BE2C (cell line): Measurements from ENCODE around the gene STK32A.
A peak's percentile ranks its signal among the peaks of the same experiment; 100 is the strongest.

Experiments used
- DNase-seq: peaks from one replicate; pipeline ENCODE4 v3.0.0-alpha.2; 2020
- H3K27me3 ChIP-seq: fragments of 250-450 bp; sonication (Bioruptor Pico); 2 replicates; pipeline ENCODE4 v1.5.1; 2020; ENCODE audit warnings: mild to moderate bottlenecking
- H3K36me3 ChIP-seq: fragments of 250-450 bp; sonication (Bioruptor Pico); 2 replicates; pipeline ENCODE4 v1.5.1; 2020; ENCODE audit warnings: mild to moderate bottlenecking
- H3K4me1 ChIP-seq: fragments of 250-450 bp; sonication (Bioruptor Pico); 2 replicates; pipeline ENCODE4 v1.5.1; 2020
- H3K4me3 ChIP-seq: 2 replicates; pipeline ENCODE4 v1.5.1; 2011; ENCODE audit warnings: low read depth, low read length
- H3K9me3 ChIP-seq: fragments of 250-450 bp; sonication (Bioruptor Pico); 2 replicates; pipeline ENCODE4 v1.5.1; 2020
- CTCF ChIP-seq: IDR thresholded peaks from 2 replicates; pipeline ENCODE4 v1.5.1; 2012; ENCODE audit warnings: mild to moderate bottlenecking, low read depth, low read length

STK32A gene

GRCh38 chr5:147408980-147409379 is 174.2 kb downstream of the STK32A start:
- Histone ChIP-seq H3K9me3 (no peaks in the 10 kb centered on the region), H3K27me3 (no peaks in the 10 kb centered on the region), H3K36me3 (peaks cover 66% of the 10 kb centered on the region), H3K4me3 (no peak overlapping the region), H3K4me1 (peaks cover 17% of the 10 kb centered on the region)
- TF ChIP-seq CTCF: no peak
- DNase-seq: no peak

- H3K4me3 ChIP-seq: no peak overlapping the region
- H3K27me3 ChIP-seq: no peaks in the 10 kb centered on the region
- peak; percentile 55 for DNase-seq
- H3K9me3 ChIP-seq: no peaks in the 10 kb centered on the region
- H3K36me3 ChIP-seq: peaks cover 64% of the 10 kb centered on the region
- H3K4me1 ChIP-seq: peaks cover 17% of the 10 kb centered on the region
- TF ChIP-seq CTCF: no peak
Observed at GRCh38 chr5:147410496-147411358, 175.9 kb downstream of the STK32A start.

DNA sequence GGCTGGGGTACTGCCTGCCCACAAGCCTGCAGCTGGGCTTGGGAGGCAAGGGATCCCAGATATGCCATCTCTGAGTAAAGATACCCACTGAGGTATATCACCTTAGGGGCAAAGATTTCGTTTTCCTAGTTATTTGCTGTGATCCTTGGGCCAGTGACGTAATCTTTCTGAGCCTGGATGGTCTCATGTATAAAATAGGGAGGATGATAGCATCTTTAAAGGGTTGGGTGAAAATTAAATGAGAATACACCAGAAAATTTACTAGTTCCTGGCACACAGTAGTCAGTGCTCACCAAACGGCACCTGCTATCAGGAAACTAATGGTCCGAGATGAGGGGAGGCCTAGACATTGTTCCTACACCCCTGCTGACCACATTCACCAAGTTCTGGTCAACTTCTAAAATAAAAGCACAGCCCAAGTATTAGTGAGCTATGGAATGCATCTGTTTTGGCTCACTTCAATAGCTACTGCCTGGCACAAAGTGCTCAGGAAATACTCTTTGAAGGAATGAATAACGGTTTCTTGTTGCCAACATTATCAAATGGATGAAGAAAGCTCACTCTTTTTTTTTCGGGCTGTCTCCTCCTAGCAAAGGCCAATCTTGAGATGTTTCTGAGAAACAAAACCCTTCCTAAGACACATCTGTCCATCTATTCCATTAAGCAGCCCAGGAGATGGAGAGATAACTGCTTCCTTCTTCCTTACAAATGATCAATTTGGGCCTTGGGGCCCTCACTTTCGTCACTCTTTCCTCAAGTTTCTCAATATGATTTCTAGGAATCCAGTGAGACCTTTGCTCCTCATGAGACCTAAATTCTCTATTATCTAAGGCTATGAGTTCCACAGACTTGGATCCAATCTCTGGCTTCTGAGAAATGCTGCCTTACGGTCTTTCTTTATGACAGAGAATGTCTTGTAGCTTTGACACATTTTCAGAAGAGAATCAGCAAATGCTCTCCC is 176.8 kb downstream of the STK32A start:
- TF ChIP-seq CTCF: no peak
- no peak overlapping the region for H3K4me3 ChIP-seq
- no peak for DNase-seq
- no peaks in the 10 kb centered on the region for H3K27me3 ChIP-seq
- no peaks in the 10 kb centered on the region for H3K9me3 ChIP-seq
- H3K4me1 ChIP-seq: peaks cover 17% of the 10 kb centered on the region
- H3K36me3 ChIP-seq: peaks cover 58% of the 10 kb centered on the region

DNA sequence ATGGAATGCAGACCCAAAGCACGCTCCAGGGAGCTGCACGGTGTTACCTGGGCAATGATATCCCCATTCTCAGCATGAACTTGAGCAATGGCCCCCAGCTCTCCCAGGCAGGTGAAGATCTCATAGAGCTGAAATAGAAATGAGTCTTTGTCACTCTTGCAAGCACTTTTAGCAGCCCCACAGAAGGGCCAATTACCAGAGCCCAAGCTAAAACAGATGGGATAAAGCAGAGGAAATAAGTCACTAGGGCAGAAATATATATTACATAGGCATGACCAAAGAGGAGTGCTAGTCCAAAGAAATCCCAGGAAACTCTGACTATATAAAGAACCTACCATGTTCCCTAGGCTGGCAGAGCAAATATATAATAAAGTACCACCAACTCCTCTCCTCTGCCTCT is 177.7 kb downstream of the STK32A start:
- no peak for TF ChIP-seq CTCF
- no peak for DNase-seq
- no peaks in the 10 kb centered on the region for H3K9me3 ChIP-seq
- no peak overlapping the region for H3K4me3 ChIP-seq
- peaks cover 53% of the 10 kb centered on the region for H3K36me3 ChIP-seq
- H3K4me1 ChIP-seq: peaks cover 17% of the 10 kb centered on the region
- no peaks in the 10 kb centered on the region for H3K27me3 ChIP-seq

DNA sequence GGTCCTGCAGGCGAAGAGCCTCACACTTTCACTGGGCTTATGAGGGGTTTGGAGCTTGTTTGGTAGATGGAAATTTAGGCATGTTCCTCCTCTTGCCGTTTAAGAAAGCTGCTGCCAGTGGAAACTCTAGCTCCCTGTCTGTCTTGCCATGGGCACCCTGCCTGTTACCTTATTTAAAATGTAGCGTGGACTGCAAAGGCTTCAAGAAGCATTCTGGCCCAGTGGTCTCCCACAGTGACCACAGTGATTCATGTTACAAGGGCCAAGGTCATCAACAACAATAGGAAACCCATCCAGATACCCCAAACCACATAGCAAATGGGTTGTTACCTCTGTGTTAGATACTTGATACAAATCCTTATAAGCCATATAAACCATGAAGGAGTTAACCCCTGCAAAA is 178.4 kb downstream of the STK32A start:
- H3K36me3 ChIP-seq: peaks cover 53% of the 10 kb centered on the region
- H3K4me3 ChIP-seq: no peak overlapping the region
- TF ChIP-seq CTCF: no peak
- no peaks in the 10 kb centered on the region for H3K9me3 ChIP-seq
- no peaks in the 10 kb centered on the region for H3K27me3 ChIP-seq
- H3K4me1 ChIP-seq: peaks cover 17% of the 10 kb centered on the region
- DNase-seq: no peak

GRCh38 chr5:147415651-147416050 is 180.8 kb downstream of the STK32A start:
- H3K36me3 ChIP-seq: peaks cover 51% of the 10 kb centered on the region

More at GRCh38 chr5:147415651-147416050, 180.8 kb downstream of the STK32A start:
- TF ChIP-seq CTCF: no peak
- Histone ChIP-seq H3K27me3 (no peaks in the 10 kb centered on the region), H3K9me3 (no peaks in the 10 kb centered on the region), H3K4me1 (peaks cover 15% of the 10 kb centered on the region), H3K4me3 (no peak overlapping the region)
- DNase-seq: no peak
